K562 (cell line): ENCODE data around the gene HBB.

Experiments used
- ARHGAP35 ChIP-seq: fragments of 450-650 bp; IDR thresholded peaks from 2 replicates; pipeline ENCODE4 v1.6.1; 2018; ENCODE audit not compliant: partially characterized antibody
- CHD1 ChIP-seq: fragments of 200-600 bp; sonication (generic); IDR thresholded peaks from one replicate; pipeline ENCODE4 v1.6.1; 2012; ENCODE audit warnings: mild to moderate bottlenecking, moderate library complexity, low read length, inconsistent platforms
- EHMT2 ChIP-seq: fragments of 450-650 bp; IDR thresholded peaks from 2 replicates; pipeline ENCODE4 v1.6.1; 2018; ENCODE audit warnings: antibody characterized with exemption
- EZH2 ChIP-seq: IDR thresholded peaks from 2 replicates; pipeline ENCODE4 v1.6.1; 2012; ENCODE audit warnings: low read depth, mild to moderate bottlenecking, inconsistent platforms, low read length, borderline replicate concordance
- PTTG1 ChIP-seq: fragments of 450-650 bp; IDR thresholded peaks from 2 replicates; pipeline ENCODE4 v1.6.1; 2016; ENCODE audit warnings: low read depth, mild to moderate bottlenecking, missing genetic modification characterization, missing compliant biosample characterization
- ZNF395 ChIP-seq: fragments of 200-800 bp; sonication (Bioruptor generic); IDR thresholded peaks from 2 replicates; pipeline ENCODE4 v1.6.1; 2017; ENCODE audit warnings: missing genetic modification characterization, missing compliant biosample characterization
- ZNF668 ChIP-seq: fragments of 250-450 bp; sonication (Bioruptor Pico); IDR thresholded peaks from 2 replicates; pipeline ENCODE4 v1.8.0; 2022; ENCODE audit warnings: mild to moderate bottlenecking, inconsistent platforms
- TF ChIP-seq, protein P1 (sequence below): fragments of 150-350 bp; conservative IDR thresholded peaks from 2 replicates; pipeline ENCODE4 v1.6.1; 2014; ENCODE audit warnings: low read length
- TF ChIP-seq, protein P2 (sequence below): sonication (generic); formaldehyde crosslinking; IDR thresholded peaks from 2 replicates; pipeline ENCODE4 v1.9.0; 2022; ENCODE audit warnings: mild to moderate bottlenecking, missing genetic modification reagents

GRCh38 chr11:5197536-5197935, 29.3 kb downstream of the HBB start:
- TF ChIP-seq EHMT2 (no peak), EZH2 (no peak), ZNF668 (no peak), PTTG1 (tag) (no peak), ARHGAP35 (no peak), ZNF395 (CRISPR knock-in tag) (no peak), CHD1 (no peak)
- TF ChIP-seq, protein P1, sequence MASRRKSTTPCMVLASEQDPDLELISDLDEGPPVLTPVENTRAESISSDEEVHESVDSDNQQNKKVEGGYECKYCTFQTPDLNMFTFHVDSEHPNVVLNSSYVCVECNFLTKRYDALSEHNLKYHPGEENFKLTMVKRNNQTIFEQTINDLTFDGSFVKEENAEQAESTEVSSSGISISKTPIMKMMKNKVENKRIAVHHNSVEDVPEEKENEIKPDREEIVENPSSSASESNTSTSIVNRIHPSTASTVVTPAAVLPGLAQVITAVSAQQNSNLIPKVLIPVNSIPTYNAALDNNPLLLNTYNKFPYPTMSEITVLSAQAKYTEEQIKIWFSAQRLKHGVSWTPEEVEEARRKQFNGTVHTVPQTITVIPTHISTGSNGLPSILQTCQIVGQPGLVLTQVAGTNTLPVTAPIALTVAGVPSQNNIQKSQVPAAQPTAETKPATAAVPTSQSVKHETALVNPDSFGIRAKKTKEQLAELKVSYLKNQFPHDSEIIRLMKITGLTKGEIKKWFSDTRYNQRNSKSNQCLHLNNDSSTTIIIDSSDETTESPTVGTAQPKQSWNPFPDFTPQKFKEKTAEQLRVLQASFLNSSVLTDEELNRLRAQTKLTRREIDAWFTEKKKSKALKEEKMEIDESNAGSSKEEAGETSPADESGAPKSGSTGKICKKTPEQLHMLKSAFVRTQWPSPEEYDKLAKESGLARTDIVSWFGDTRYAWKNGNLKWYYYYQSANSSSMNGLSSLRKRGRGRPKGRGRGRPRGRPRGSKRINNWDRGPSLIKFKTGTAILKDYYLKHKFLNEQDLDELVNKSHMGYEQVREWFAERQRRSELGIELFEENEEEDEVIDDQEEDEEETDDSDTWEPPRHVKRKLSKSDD: no peak
- TF ChIP-seq, protein P2, sequence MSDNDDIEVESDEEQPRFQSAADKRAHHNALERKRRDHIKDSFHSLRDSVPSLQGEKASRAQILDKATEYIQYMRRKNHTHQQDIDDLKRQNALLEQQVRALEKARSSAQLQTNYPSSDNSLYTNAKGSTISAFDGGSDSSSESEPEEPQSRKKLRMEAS (CRISPR knock-in tag): no peak
